ENCODE measurements around the gene YARS1.

YARS1 gene

GRCh38 chr1:32759997-32760623, 57.0 kb downstream of the YARS1 start:
- no peak for TF ChIP-seq CTCF (IDR thresholded peaks at IDR 0.05; ENCODE audit: low read depth, low read length, missing control alignments)
- H3K27me3 ChIP-seq (replicated peaks), result no peaks in the 10 kb centered on the region
- no peak overlapping the region for H3K27ac ChIP-seq
- H3K4me3 ChIP-seq (ENCODE audit: low read depth, low read length), result no peak overlapping the region
- in situ Hi-C loops (cut with HindIII; ENCODE audit: low pct_ligation_motif_present, low sequenced_read_pairs), result no loop called here
- DNase-seq, result no peak
- no peaks in the 10 kb centered on the region for H3K36me3 ChIP-seq (replicated peaks)

GRCh38 chr1:32759521-32759981, 57.6 kb downstream of the YARS1 start:
- H3K27me3 ChIP-seq (replicated peaks), result no peaks in the 10 kb centered on the region
- no peak overlapping the region for H3K4me3 ChIP-seq (ENCODE audit: low read depth, low read length)
- TF ChIP-seq CTCF (IDR thresholded peaks at IDR 0.05; ENCODE audit: low read depth, low read length, missing control alignments), result no peak
- no peaks in the 10 kb centered on the region for H3K36me3 ChIP-seq (replicated peaks)
- H3K27ac ChIP-seq, result no peak overlapping the region
- in situ Hi-C loops (cut with HindIII; ENCODE audit: low pct_ligation_motif_present, low sequenced_read_pairs), result no loop called here
- DNase-seq, result no peak

- in situ Hi-C loops (cut with HindIII; ENCODE audit: low pct_ligation_motif_present, low sequenced_read_pairs), result no loop called here
- no peak for DNase-seq
- H3K36me3 ChIP-seq (replicated peaks), result no peaks in the 10 kb centered on the region
- no peak for TF ChIP-seq CTCF (IDR thresholded peaks at IDR 0.05; ENCODE audit: low read depth, low read length, missing control alignments)
- peaks cover 4% of the 10 kb centered on the region for H3K27me3 ChIP-seq (replicated peaks)
- H3K27ac ChIP-seq, result no peak overlapping the region
- no peak overlapping the region for H3K4me3 ChIP-seq (ENCODE audit: low read depth, low read length)
These were observed 58.2 kb downstream of the YARS1 start for GRCh38 chr1:32758795-32759430.

- in situ Hi-C loops (cut with HindIII; ENCODE audit: low pct_ligation_motif_present, low sequenced_read_pairs), result no loop called here
These were observed 58.9 kb downstream of the YARS1 start for GRCh38 chr1:32758177-32758794.

GRCh38 chr1:32757213-32757895, 59.8 kb downstream of the YARS1 start:
- peaks cover 4% of the 10 kb centered on the region for H3K27me3 ChIP-seq (replicated peaks)
- in situ Hi-C loops (cut with HindIII; ENCODE audit: low pct_ligation_motif_present, low sequenced_read_pairs), result no loop called here
- no peak for DNase-seq
- H3K36me3 ChIP-seq (replicated peaks), result no peaks in the 10 kb centered on the region
- TF ChIP-seq CTCF (IDR thresholded peaks at IDR 0.05; ENCODE audit: low read depth, low read length, missing control alignments), result no peak
- H3K4me3 ChIP-seq (ENCODE audit: low read depth, low read length), result no peak overlapping the region
- H3K27ac ChIP-seq, result no peak overlapping the region

More at GRCh38 chr1:32758177-32758794, 58.9 kb downstream of the YARS1 start:
- Histone ChIP-seq H3K27me3 (replicated peaks) (peaks cover 4% of the 10 kb centered on the region), H3K27ac (no peak overlapping the region), H3K36me3 (replicated peaks) (no peaks in the 10 kb centered on the region), H3K4me3 (ENCODE audit: low read depth, low read length) (no peak overlapping the region)
- DNase-seq, result no peak
- no peak for TF ChIP-seq CTCF (IDR thresholded peaks at IDR 0.05; ENCODE audit: low read depth, low read length, missing control alignments)
